Tibial artery (tissue), 4 donors: Measurements from ENCODE around the gene ASPHD1.
"Not testable (repeated sequence)": the region's sequence is repeated elsewhere in the genome, so short reads cannot be mapped to it uniquely, and the experiment has no call there.

Experiments
- DNase-seq, 2 donors: peaks; one replicate each; pipeline ENCODE4 v3.0.0-alpha.2; 2019
- H3K27ac ChIP-seq, 2 donors: fragments of 200-600 bp; sonication (generic) in 1 of 2; 1 replicate in 1 of 2; 2 replicates in 1 of 2; pipeline ENCODE4 v1.5.1; 2018 to 2019; ENCODE audit warnings: mild to moderate bottlenecking in 1 of 2
- H3K27me3 ChIP-seq, 2 donors: fragments of 200-600 bp; sonication (generic) in 1 of 2; one replicate each; pipeline versions ENCODE4 v1.5.1 to v1.6.0; 2016 to 2019
- H3K36me3 ChIP-seq, 3 donors: fragments of 200-600 bp; sonication (generic) in 2 of 3; one replicate each; pipeline ENCODE4 v1.5.1; 2016 to 2019; ENCODE audit warnings: mild to moderate bottlenecking in 2 of 3
- H3K4me1 ChIP-seq, 4 donors: fragments of 200-600 bp; sonication (generic) in 2 of 4; 1 replicate in 3 of 4; 2 replicates in 1 of 4; pipeline ENCODE4 v1.5.1; 2016 to 2019
- H3K4me3 ChIP-seq, 2 donors: fragments of 200-600 bp; sonication (generic) in 1 of 2; 1 replicate in 1 of 2; 2 replicates in 1 of 2; pipeline ENCODE4 v1.5.1; 2018 to 2019; ENCODE audit warnings: mild to moderate bottlenecking in 2 of 2
- H3K9me3 ChIP-seq, 3 donors: fragments of 200-600 bp; sonication (generic) in 1 of 3; one replicate each; pipeline ENCODE4 v1.5.1; 2016 to 2019
- CTCF ChIP-seq, 2 experiments: fragments of 200-600 bp in 1 of 2; fragments of 450-650 bp in 1 of 2; IDR thresholded peaks; one replicate each; pipeline ENCODE4 v1.5.1; 2017 to 2019; ENCODE audit warnings: antibody characterized with exemption in 2 of 2, mild to moderate bottlenecking in 1 of 2, moderate library complexity in 1 of 2
- intact Hi-C: fragments of 100-400 bp; cut with DNase I; formaldehyde crosslinking; loops from one replicate; pipeline ENCODE4 v1.15.0; 2023; ENCODE audit warnings: low total_unique reads

The ASPHD1 gene

GRCh38 chr16:29881050-29881449, 19.2 kb upstream of the ASPHD1 start:
- intact Hi-C loops, result no loop called here
- peaks cover 0 to 10% (median 0%) of the 10 kb centered on the region in 4 donors for H3K4me1 ChIP-seq
- no peak overlapping the region for H3K4me3 ChIP-seq
- H3K27me3 ChIP-seq, result peaks cover 3 to 47% of the 10 kb centered on the region in 2 donors
- H3K9me3 ChIP-seq, result no peaks in the 10 kb centered on the region
- H3K36me3 ChIP-seq, result no peaks in the 10 kb centered on the region
- TF ChIP-seq CTCF (IDR thresholded peaks at IDR 0.05), result no peak
- DNase-seq, result no peak
- no peak overlapping the region for H3K27ac ChIP-seq

- DNase-seq, result no peak
- Histone ChIP-seq H3K27me3 (peaks cover 0 to 22% of the 10 kb centered on the region in 2 donors), H3K36me3 (no peaks in the 10 kb centered on the region), H3K9me3 (no peaks in the 10 kb centered on the region), H3K4me3 (no peak overlapping the region), H3K27ac (no peak overlapping the region), H3K4me1 (no peaks in the 10 kb centered on the region)
- intact Hi-C loops, result no loop called here
- TF ChIP-seq CTCF (IDR thresholded peaks at IDR 0.05), result no peak
Measured at GRCh38 chr16:29883987-29884386, 16.3 kb upstream of the ASPHD1 start.

GRCh38 chr16:29889372-29889771, 10.9 kb upstream of the ASPHD1 start:
- intact Hi-C loops, result not testable (repeated sequence)

GRCh38 chr16:29891525-29892457, 8.5 kb upstream of the ASPHD1 start:
- intact Hi-C loops, result no loop called here
- Histone ChIP-seq H3K4me1 (no peaks in the 10 kb centered on the region), H3K27ac (no peak overlapping the region), H3K27me3 (peaks cover 0 to 13% of the 10 kb centered on the region in 2 donors), H3K9me3 (no peaks in the 10 kb centered on the region), H3K36me3 (no peaks in the 10 kb centered on the region), H3K4me3 (no peak overlapping the region)
- no peak for DNase-seq
- no peak for TF ChIP-seq CTCF (IDR thresholded peaks at IDR 0.05)

More at GRCh38 chr16:29889372-29889771, 10.9 kb upstream of the ASPHD1 start:
- H3K27ac ChIP-seq, H3K4me1 ChIP-seq, DNase-seq, H3K9me3 ChIP-seq, H3K36me3 ChIP-seq, H3K4me3 ChIP-seq, H3K27me3 ChIP-seq: not testable (repeated sequence)

DNA sequence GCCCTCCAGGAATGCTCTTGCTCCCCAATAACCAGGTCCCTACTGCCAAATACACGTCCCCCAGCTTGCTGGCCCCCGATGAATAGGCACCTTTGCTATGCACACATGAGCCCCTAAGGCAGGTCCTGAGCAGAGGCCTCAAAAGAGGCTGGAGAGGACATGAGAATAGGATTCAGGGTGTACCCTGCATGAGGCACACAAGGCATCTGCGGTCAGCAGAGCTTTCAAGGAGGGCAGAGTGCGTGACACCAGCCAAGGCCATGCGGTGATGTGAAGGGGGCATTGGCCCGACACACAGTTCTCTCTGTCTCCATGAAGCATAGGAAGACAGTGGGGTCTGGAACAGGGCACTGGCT, 7.9 kb upstream of the ASPHD1 start:
- no peaks in the 10 kb centered on the region for H3K9me3 ChIP-seq
- no peak overlapping the region for H3K27ac ChIP-seq
- DNase-seq, result no peak
- no peak overlapping the region for H3K4me3 ChIP-seq
- no peaks in the 10 kb centered on the region for H3K36me3 ChIP-seq
- no peak for TF ChIP-seq CTCF (IDR thresholded peaks at IDR 0.05)
- no peaks in the 10 kb centered on the region for H3K4me1 ChIP-seq
- intact Hi-C loops, result no loop called here
- peaks cover 0 to 20% of the 10 kb centered on the region in 2 donors for H3K27me3 ChIP-seq

GRCh38 chr16:29893553-29893952, 6.7 kb upstream of the ASPHD1 start:
- no peak overlapping the region for H3K27ac ChIP-seq
- no peaks in the 10 kb centered on the region for H3K36me3 ChIP-seq
- intact Hi-C loops, result no loop called here
- peaks cover 2 to 28% of the 10 kb centered on the region in 2 donors for H3K27me3 ChIP-seq
- H3K4me3 ChIP-seq, result no peak overlapping the region
- H3K4me1 ChIP-seq, result no peaks in the 10 kb centered on the region
- DNase-seq, result no peak
- TF ChIP-seq CTCF (IDR thresholded peaks at IDR 0.05), result no peak
- no peaks in the 10 kb centered on the region for H3K9me3 ChIP-seq
